GM19238 (cell line): ENCODE results near the gene ZNF254.
"Not testable (repeated sequence)": the region's sequence is repeated elsewhere in the genome, so short reads cannot be mapped to it uniquely, and the experiment has no call there.

ENCODE experiments used
- DNase-seq: peaks from one replicate; pipeline ENCODE4 v3.0.0; 2011; ENCODE audit warnings: low spot score; ENCODE audit not compliant: insufficient read length

ZNF254 gene

DNA sequence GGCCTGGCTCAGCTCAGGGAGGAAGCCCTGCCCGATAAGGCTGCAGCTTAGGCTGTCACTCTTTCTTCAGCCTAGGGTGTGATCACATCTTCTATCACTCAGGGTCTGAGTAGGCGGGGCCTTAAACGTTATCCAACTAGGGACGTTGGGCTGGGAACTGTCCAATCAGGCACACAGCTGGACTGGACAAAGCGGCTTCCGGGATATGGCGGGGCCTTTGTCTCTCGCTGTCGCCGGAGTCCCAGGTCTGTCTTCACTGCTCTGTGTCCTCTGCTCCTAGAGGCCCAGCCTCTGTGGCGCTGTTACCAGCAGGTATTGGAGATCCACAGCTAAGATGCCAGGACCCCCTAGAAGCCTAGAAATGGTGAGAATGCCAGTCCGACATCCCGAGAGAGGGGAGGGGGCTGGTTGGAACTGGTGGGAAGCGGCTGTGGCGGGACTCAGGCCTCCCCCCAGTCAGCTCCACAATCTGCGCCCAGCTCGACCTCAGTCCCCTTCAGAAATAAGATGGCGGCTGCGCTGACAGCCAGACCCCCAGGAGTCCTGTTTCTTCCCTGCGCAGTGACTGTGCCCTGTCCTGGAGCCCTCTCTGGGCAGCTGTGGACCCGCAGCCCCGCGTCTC is at the start of gene ZNF254:
ZNF254 (plus strand) TSS at position 214 of the 622 bp plus-strand sequence; CDS start at position 335, 121 bp downstream.
- DNase-seq = peak; percentile 72

DNA sequence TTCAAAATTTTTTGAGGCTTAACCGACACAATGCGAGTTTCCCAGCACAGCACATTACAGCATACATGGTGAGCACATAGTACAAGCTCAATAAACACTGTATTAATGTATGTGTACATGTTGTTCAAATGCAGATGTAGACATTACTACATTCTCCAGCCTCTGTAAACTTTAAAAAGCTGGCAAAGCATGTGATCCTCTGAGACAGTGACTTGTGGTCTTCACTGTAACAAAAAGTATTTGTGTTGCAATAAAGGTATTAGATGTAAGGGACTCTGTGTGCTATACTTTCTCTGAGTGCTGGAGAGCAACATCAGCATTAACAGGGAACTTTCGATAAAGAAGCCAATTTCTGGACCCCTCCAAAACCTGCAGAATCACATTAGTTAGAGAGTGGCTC is 46.4 kb upstream of the ZNF254 start:
- DNase-seq = no peak

- not testable (repeated sequence) for DNase-seq
Measured at GRCh38 chr19:24041326-24041725, 45.7 kb upstream of the ZNF254 start.

DNA sequence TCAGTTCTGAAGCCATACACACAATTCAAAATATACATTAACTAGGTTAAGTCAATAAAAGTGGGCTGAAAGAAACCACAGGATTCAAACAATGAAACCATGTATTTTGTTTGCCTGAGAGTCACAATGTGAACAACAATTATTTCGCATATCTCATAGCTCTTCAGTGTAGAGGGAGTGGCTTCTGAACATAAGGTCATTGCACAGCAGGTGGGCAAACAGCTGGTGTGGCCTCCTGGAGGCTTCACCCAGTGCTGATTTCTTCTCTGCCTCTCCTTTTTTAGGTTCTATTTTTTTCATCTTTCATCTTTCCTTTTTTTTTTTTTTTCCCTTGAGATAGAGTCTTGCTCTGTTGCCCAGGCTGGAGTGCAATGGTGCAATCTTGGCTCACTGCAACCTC is 40.4 kb upstream of the ZNF254 start:
- no peak for DNase-seq

GRCh38 chr19:24048261-24048660 is 38.7 kb upstream of the ZNF254 start:
- DNase-seq = no peak

DNA sequence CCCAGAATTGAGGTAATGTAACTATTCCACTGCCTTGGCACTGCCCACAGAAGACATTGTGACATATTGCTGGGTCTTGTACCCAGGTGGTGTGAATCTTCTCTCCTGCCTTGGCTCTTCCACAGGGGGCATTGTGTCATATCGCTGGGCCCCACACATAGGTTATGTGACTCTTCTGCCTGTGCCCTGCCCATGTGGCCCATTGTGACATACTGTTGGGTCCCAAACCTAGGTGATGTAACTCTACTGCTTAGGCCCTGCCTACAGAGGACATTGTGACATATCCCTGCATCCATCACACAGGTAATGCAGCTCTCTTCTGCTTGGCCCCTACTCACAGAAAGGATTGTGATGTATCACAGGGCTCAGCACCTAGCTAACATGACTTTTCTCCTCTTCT is 37.5 kb upstream of the ZNF254 start:
- no peak for DNase-seq

- no peak for DNase-seq
Measured at GRCh38 chr19:24051516-24051915, 35.5 kb upstream of the ZNF254 start.

DNA sequence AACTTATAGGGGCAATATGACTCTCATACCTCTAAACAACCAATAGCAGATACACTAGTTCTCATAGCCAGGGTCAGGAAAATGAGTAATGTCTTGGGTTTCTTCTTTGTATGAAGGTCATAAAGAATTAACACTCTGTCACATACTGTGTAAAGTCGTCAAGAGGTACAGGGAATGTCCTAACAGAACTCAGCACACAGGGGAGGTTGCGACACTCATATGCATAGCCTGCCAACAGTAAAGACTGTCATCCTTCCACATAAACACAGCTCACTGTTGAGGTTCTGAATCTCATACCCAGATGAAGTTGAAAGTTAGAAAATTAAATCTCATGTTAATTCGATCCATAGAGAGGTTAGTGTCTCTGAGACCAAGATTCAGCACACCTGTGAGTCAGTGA is 34.2 kb upstream of the ZNF254 start:
- DNase-seq = no peak

DNA sequence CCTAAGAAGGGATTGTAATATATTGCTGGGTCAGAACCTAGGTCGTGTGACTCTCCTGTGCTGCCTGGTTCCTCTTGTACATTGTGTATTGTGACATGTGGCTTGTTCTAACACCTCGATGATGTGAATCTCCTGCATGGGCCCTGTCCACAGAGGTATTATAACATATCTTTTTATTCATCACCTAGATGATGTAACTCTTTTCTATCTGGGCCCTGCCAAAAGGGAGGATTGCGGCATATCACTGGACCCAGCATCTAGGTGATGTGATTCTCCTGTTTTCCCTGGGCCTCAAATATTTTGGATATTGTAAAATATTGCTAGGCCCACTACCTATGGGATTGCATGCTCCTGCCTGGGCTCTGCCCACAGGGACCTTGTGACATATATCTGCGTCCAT is 33.4 kb upstream of the ZNF254 start:
- DNase-seq = no peak

GRCh38 chr19:24054044-24054935 is 32.7 kb upstream of the ZNF254 start:
- no peak for DNase-seq

- DNase-seq = no peak
Measured at GRCh38 chr19:24055548-24055947, 31.4 kb upstream of the ZNF254 start.

- DNase-seq = no peak
Measured at GRCh38 chr19:24057144-24057543, 29.8 kb upstream of the ZNF254 start.

GRCh38 chr19:24059563-24060295 is 27.3 kb upstream of the ZNF254 start:
- DNase-seq = no peak

- DNase-seq = no peak
Measured at GRCh38 chr19:24060687-24061356, 26.2 kb upstream of the ZNF254 start.

GRCh38 chr19:24062190-24062589 is 24.8 kb upstream of the ZNF254 start:
- DNase-seq = no peak

DNA sequence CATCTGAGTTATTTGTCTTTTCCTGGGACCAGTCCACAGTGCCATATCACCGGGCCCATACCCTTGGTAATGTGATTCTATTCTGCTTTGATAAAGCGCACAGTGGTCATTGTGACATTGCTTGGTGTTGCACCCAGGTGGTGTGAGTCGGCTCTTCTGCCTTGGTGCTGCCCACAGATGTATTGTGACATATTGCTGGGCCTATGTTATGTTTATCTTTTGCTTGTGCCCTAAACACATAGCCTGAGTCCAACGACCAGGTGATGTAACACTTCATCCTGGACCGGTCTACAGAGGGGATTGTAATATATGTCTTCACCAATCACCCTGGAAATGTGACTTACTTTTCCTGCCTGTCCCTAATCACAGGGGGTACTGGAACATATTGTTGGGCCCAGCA is 23.7 kb upstream of the ZNF254 start:
- DNase-seq = no peak

DNA sequence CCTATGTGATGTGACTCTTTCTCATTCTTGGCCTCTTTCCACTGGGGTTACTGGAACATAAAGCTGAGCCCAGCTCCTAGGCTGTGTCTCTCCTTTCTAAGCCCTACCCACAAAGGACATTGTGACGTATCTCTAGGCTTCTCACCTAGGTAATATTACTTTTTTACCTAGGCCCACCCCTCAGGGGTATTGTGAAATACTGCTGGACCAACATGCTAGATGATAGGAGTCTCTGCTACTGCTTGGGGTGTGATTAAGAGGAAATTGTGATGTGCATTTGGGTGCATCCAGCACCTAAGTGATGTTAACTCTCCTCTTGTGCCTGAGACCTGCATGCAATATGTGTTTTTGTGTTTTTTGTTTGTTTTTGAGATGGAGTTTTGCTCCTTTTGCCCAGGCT is 22.8 kb upstream of the ZNF254 start:
- DNase-seq = no peak

- DNase-seq = no peak
Measured at GRCh38 chr19:24065243-24065642, 21.7 kb upstream of the ZNF254 start.

DNA sequence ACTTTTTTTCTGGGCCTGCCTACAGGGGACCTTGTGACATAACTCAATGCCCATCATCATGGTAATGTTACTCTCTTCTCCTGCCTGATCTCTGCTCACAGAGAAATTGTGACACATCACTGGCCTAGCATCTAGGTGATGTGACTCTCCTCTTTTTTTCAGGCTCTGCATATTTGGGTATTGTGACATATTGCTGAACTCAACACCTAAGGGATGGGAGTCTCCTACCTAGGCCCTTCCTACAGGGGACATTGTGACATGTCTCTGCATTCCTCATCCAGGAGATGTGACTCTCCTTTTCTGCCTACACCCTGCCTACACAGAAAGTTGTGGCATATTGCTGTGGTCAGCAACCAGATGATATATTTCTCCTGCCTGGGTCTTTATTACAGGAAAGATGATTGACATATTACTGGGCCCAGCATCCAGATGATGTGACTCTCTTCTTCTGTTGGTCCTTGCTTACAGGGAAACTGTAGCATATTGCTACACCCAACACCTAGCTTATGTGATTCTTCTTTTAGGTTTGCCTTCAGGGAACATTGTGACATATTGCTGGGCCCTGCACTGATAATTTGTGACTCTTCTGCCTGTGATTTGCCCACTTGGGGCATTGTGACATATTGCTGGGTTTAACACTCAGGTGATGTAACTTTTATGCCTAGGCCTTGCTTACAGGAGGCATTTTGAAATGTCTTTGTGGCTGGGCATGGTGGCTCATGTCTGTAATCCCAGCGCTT is 21.0 kb upstream of the ZNF254 start:
- no peak for DNase-seq

DNA sequence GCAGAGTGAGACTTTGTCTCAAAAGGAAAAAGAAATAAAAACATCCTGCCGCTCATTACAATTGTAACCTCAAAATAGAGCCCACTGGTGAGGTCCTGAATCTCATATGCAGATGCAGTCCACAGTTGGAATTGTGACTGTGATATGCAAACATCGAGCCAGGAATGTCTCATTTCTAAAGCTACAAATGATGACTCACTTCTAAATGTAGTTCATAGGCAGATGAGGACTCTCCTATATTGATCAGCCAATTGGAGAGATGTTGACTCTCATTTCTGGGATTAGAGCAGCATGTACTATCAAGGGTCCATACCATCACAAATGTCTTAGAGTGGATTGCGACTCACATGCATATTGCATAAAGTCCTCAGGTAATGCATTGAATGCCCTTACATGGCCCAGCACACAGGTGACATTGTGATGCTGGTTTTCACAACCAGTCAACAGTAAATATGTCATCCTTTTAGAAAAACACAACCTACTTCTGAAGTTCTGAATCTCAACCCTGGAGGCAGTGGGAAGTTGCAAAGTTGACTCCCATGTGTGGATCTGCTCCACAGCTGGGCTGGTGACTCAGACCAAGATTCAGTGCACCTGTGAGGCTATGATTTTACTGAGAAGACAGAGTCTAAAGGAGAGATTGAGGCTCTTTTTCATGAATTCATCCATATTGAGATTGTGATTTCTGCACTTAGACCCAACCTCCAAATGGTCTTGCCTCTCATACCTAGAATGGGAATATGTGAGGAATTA is 16.9 kb upstream of the ZNF254 start:
- DNase-seq = no peak
